Pons (tissue), 1 donor: ENCODE data around the gene ZNF22.
A peak's percentile ranks its signal among the peaks of the same experiment; 100 is the strongest.

Experiments
- DNase-seq: peaks from one replicate; pipeline ENCODE4 v3.0.0-alpha.2; 2016; ENCODE audit warnings: low spot score

Gene ZNF22

GRCh38 chr10:45000752-45001380, at the start of gene ZNF22:
Gene ZNF22, plus strand, starts transcription at chr10:45000923. Its CDS starts 2,446 bp downstream, at chr10:45003369.
- DNase-seq, result no peak

GRCh38 chr10:44951576-44952226, 49.0 kb upstream of the ZNF22 start:
- DNase-seq, result no peak

- no peak for DNase-seq
Observed at GRCh38 chr10:44952779-44953231, 47.9 kb upstream of the ZNF22 start.

GRCh38 chr10:44954042-44954441, 46.7 kb upstream of the ZNF22 start:
- DNase-seq, result no peak

GRCh38 chr10:44954962-44955361, 45.8 kb upstream of the ZNF22 start:
- no peak for DNase-seq

- DNase-seq, result no peak
Observed at GRCh38 chr10:44955413-44956070, 45.2 kb upstream of the ZNF22 start.

GRCh38 chr10:44956226-44956625, 44.5 kb upstream of the ZNF22 start:
- DNase-seq, result no peak

GRCh38 chr10:44956717-44957706, 43.7 kb upstream of the ZNF22 start:
- no peak for DNase-seq

GRCh38 chr10:44958196-44958897, 42.4 kb upstream of the ZNF22 start:
- no peak for DNase-seq

- no peak for DNase-seq
Observed at GRCh38 chr10:44958898-44959246, 41.9 kb upstream of the ZNF22 start.

- DNase-seq, result peak; percentile 85
Observed at GRCh38 chr10:44959247-44960087, 41.3 kb upstream of the ZNF22 start, which contains the start of gene RASSF4. Gene RASSF4, plus strand, starts transcription at chr10:44959802. Its CDS starts 10,401 bp downstream, at chr10:44970203.

GRCh38 chr10:44960088-44960460, 40.6 kb upstream of the ZNF22 start:
- no peak for DNase-seq

GRCh38 chr10:44960482-44961229, 40.1 kb upstream of the ZNF22 start:
- DNase-seq, result no peak

GRCh38 chr10:44961230-44961571, 39.5 kb upstream of the ZNF22 start:
- DNase-seq, result no peak

- DNase-seq, result no peak
Observed at GRCh38 chr10:44961931-44962750, 38.6 kb upstream of the ZNF22 start.

- DNase-seq, result peak; percentile 76
Observed at GRCh38 chr10:44962870-44963738, 37.6 kb upstream of the ZNF22 start.

- DNase-seq, result peak; percentile 97
Observed at GRCh38 chr10:44963772-44964633, 36.7 kb upstream of the ZNF22 start.
